ENCODE results near the gene RCSD1.

Gene RCSD1

GRCh38 chr1:167695147-167695546 is 65.1 kb downstream of the RCSD1 start:
- no peak for TF ChIP-seq CTCF (IDR thresholded peaks at IDR 0.05; ENCODE audit: insufficient read depth, low read length, poor library complexity, severe bottlenecking)
- no peak for TF ChIP-seq EZH2phosphoT487 (conservative IDR thresholded peaks at IDR 0.05; ENCODE audit: low read length)
- no peaks in the 10 kb centered on the region for H3K9me3 ChIP-seq (ENCODE audit: insufficient read depth, low read length)
- no peaks in the 10 kb centered on the region for H3K9me2 ChIP-seq (replicated peaks; ENCODE audit: insufficient read depth, low read length)
- no peak overlapping the region for H3K4me3 ChIP-seq (ENCODE audit: insufficient read depth, low read length, poor library complexity, severe bottlenecking)
- no peaks in the 10 kb centered on the region for H4K20me1 ChIP-seq (ENCODE audit: low read depth, low read length)
- H3K27me3 ChIP-seq (ENCODE audit: low read length), result no peaks in the 10 kb centered on the region
- H3K27ac ChIP-seq (ENCODE audit: low read depth, low read length), result no peak overlapping the region
- H3F3A ChIP-seq (ENCODE audit: insufficient read depth), result no peaks in the 10 kb centered on the region
- no peaks in the 10 kb centered on the region; the same call in 1 of the 2 replicates for H3K36me3 ChIP-seq (ENCODE audit: low read length)
- no peak overlapping the region for H3K4me2 ChIP-seq (ENCODE audit: low read depth, low read length, poor library complexity, severe bottlenecking)
- H3K9ac ChIP-seq (ENCODE audit: low read length), result no peak overlapping the region
- no peaks in the 10 kb centered on the region for H3K79me2 ChIP-seq (ENCODE audit: insufficient read depth, low read length)
- H2AFZ ChIP-seq (ENCODE audit: low read depth, low read length, severe bottlenecking), result no peak overlapping the region

GRCh38 chr1:167695756-167696561 is 65.9 kb downstream of the RCSD1 start:
- Histone ChIP-seq H4K20me1 (ENCODE audit: low read depth, low read length) (no peaks in the 10 kb centered on the region), H3K9me3 (ENCODE audit: insufficient read depth, low read length) (no peaks in the 10 kb centered on the region), H3F3A (ENCODE audit: insufficient read depth) (no peaks in the 10 kb centered on the region), H3K79me2 (ENCODE audit: insufficient read depth, low read length) (no peaks in the 10 kb centered on the region), H3K4me2 (ENCODE audit: low read depth, low read length, poor library complexity, severe bottlenecking) (no peak overlapping the region), H3K9ac (ENCODE audit: low read length) (no peak overlapping the region), H2AFZ (ENCODE audit: low read depth, low read length, severe bottlenecking) (no peak overlapping the region), H3K27me3 (ENCODE audit: low read length) (no peaks in the 10 kb centered on the region), H3K9me2 (replicated peaks; ENCODE audit: insufficient read depth, low read length) (no peaks in the 10 kb centered on the region), H3K36me3 (ENCODE audit: low read length) (no peaks in the 10 kb centered on the region; the same call in 1 of the 2 replicates), H3K4me3 (ENCODE audit: insufficient read depth, low read length, poor library complexity, severe bottlenecking) (no peak overlapping the region), H3K27ac (ENCODE audit: low read depth, low read length) (no peak overlapping the region)
- TF ChIP-seq EZH2phosphoT487 (conservative IDR thresholded peaks at IDR 0.05; ENCODE audit: low read length), result no peak
- no peak for TF ChIP-seq CTCF (IDR thresholded peaks at IDR 0.05; ENCODE audit: insufficient read depth, low read length, poor library complexity, severe bottlenecking)

- no peak overlapping the region for H3K9ac ChIP-seq (ENCODE audit: low read length)
- no peak overlapping the region for H3K27ac ChIP-seq (ENCODE audit: low read depth, low read length)
- H3K79me2 ChIP-seq (ENCODE audit: insufficient read depth, low read length), result no peaks in the 10 kb centered on the region
- H4K20me1 ChIP-seq (ENCODE audit: low read depth, low read length), result no peaks in the 10 kb centered on the region
- no peak overlapping the region for H2AFZ ChIP-seq (ENCODE audit: low read depth, low read length, severe bottlenecking)
- H3K4me3 ChIP-seq (ENCODE audit: insufficient read depth, low read length, poor library complexity, severe bottlenecking), result no peak overlapping the region
- H3K36me3 ChIP-seq (ENCODE audit: low read length), result no peaks in the 10 kb centered on the region; the same call in 1 of the 2 replicates
- H3K9me2 ChIP-seq (replicated peaks; ENCODE audit: insufficient read depth, low read length), result no peaks in the 10 kb centered on the region
- no peaks in the 10 kb centered on the region for H3F3A ChIP-seq (ENCODE audit: insufficient read depth)
- TF ChIP-seq EZH2phosphoT487 (conservative IDR thresholded peaks at IDR 0.05; ENCODE audit: low read length), result no peak
- no peak for TF ChIP-seq CTCF (IDR thresholded peaks at IDR 0.05; ENCODE audit: insufficient read depth, low read length, poor library complexity, severe bottlenecking)
- no peaks in the 10 kb centered on the region for H3K27me3 ChIP-seq (ENCODE audit: low read length)
- H3K9me3 ChIP-seq (ENCODE audit: insufficient read depth, low read length), result no peaks in the 10 kb centered on the region
- no peak overlapping the region for H3K4me2 ChIP-seq (ENCODE audit: low read depth, low read length, poor library complexity, severe bottlenecking)
These were observed 67.7 kb downstream of the RCSD1 start for GRCh38 chr1:167697667-167698141.
